ENCODE results near the gene SALL3. TPM values are rescaled to one million over a fixed set of nuclear protein-coding genes. Genes with fewer than 3 reads are reported as not detected.

SALL3 gene
- total RNA-seq, 1 donor from 2014 or later: 7.4 TPM

DNA sequence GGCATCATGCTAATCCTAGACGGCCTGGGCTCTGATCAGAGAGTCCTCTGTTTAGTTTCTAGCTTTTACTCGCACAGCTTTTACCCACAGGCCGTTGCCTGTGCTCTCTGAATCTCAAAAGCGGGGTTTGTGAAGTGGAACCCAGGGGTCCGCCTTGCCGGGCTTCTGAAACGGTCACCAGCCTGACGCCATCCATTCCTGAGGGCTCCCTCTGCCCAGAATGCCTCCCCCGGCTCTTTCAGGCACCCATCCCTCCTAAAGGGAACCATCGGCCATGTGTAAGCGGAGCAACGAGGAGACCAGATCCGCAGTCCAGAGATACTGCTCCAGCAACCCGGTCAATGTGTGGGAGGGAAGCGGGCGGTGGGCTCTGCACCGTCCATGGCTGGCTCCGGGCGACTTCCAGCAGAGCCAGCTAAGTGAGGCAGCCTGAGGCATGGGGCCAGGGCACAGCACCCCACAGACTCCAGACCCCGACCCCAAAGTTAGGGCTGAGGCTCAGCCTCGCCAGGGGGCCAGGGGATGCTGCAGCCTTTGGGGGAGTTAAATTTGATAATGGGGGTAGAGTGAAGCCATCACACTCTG, 28.8 kb downstream of the SALL3 start:
- H3K9me3 ChIP-seq: no peaks in the 10 kb centered on the region
- no peaks in the 10 kb centered on the region for H3K4me1 ChIP-seq
- no peak overlapping the region for H3K4me3 ChIP-seq
- no peak for TF ChIP-seq POLR2AphosphoS5 (IDR thresholded peaks at IDR 0.05; ENCODE audit: insufficient read depth in 1 of 2, low read depth in 1 of 2)
- TF ChIP-seq, protein P1, sequence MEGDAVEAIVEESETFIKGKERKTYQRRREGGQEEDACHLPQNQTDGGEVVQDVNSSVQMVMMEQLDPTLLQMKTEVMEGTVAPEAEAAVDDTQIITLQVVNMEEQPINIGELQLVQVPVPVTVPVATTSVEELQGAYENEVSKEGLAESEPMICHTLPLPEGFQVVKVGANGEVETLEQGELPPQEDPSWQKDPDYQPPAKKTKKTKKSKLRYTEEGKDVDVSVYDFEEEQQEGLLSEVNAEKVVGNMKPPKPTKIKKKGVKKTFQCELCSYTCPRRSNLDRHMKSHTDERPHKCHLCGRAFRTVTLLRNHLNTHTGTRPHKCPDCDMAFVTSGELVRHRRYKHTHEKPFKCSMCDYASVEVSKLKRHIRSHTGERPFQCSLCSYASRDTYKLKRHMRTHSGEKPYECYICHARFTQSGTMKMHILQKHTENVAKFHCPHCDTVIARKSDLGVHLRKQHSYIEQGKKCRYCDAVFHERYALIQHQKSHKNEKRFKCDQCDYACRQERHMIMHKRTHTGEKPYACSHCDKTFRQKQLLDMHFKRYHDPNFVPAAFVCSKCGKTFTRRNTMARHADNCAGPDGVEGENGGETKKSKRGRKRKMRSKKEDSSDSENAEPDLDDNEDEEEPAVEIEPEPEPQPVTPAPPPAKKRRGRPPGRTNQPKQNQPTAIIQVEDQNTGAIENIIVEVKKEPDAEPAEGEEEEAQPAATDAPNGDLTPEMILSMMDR (IDR thresholded peaks at IDR 0.05): no peak
- no peak for TF ChIP-seq POLR2A (IDR thresholded peaks at IDR 0.05)
- intact Hi-C loops (cut with DNase I): no loop called here
- no peak overlapping the region for H3K27ac ChIP-seq
- H3K27me3 ChIP-seq: no peaks in the 10 kb centered on the region
- no peaks in the 10 kb centered on the region for H3K36me3 ChIP-seq
- DNase-seq (ENCODE audit: extremely low spot score in 2 of 2): no peak

DNA sequence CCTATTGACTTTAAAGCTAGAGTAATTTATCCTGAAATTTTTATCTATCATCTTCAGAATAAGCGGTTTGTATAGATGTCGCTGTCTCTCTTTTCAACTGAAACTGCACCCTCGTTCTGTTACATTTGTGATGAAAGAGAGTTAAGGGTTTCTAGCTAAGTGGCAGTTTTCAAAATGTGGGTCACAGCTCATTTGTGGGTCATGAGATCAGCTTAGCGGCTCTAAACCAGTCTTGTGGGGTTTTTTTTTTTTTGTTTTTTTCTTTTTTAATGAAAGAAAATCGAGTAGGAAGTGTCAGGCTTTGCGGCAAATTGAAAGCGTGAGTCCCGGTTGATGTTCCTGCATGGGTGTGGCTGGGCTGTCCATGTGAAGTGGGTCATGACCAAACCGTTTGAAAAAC, 31.2 kb downstream of the SALL3 start:
- no peak overlapping the region for H3K27ac ChIP-seq
- intact Hi-C loops (cut with DNase I): no loop called here
- DNase-seq (ENCODE audit: extremely low spot score in 2 of 2): no peak
- H3K4me1 ChIP-seq: no peaks in the 10 kb centered on the region
- no peaks in the 10 kb centered on the region for H3K9me3 ChIP-seq
- TF ChIP-seq POLR2AphosphoS5 (IDR thresholded peaks at IDR 0.05; ENCODE audit: insufficient read depth in 1 of 2, low read depth in 1 of 2): no peak
- TF ChIP-seq, protein P1 (IDR thresholded peaks at IDR 0.05): no peak
- TF ChIP-seq POLR2A (IDR thresholded peaks at IDR 0.05): no peak
- no peaks in the 10 kb centered on the region for H3K36me3 ChIP-seq
- no peaks in the 10 kb centered on the region for H3K27me3 ChIP-seq
- no peak overlapping the region for H3K4me3 ChIP-seq

DNA sequence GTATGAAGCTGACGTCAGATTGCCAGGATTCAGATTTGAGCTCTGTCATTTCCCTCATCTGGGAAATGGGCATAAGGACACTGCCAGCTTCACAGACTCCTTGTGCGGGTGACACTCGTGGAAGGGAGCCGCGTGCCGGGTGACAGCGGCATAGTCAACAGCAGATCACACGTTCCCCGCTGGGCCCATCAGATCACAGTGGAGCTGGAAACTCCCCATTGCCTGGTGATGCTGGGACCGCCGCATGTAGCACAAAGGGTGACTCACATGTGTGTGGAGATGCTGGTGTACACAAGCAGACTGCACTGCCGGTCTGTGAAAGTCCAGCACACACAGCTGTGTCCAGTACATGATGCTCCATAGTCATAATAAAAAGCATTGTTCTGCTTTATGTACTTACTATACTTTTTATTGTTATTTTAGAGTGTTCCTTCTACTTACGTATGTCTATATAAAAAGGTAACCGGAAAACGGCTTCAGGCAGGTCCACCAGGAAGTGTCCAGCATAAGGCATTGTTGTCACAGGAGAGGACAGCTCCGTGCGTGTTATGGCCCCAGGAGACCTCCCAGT, 31.8 kb downstream of the SALL3 start:
- H3K4me3 ChIP-seq: no peak overlapping the region
- no peaks in the 10 kb centered on the region for H3K27me3 ChIP-seq
- no peaks in the 10 kb centered on the region for H3K36me3 ChIP-seq
- no peak overlapping the region for H3K27ac ChIP-seq
- H3K9me3 ChIP-seq: no peaks in the 10 kb centered on the region
- no peaks in the 10 kb centered on the region for H3K4me1 ChIP-seq
- DNase-seq (ENCODE audit: extremely low spot score in 2 of 2): no peak
- intact Hi-C loops (cut with DNase I): no loop called here
- TF ChIP-seq POLR2A (IDR thresholded peaks at IDR 0.05) (no peak), POLR2AphosphoS5 (IDR thresholded peaks at IDR 0.05; ENCODE audit: insufficient read depth in 1 of 2, low read depth in 1 of 2) (no peak)

DNA sequence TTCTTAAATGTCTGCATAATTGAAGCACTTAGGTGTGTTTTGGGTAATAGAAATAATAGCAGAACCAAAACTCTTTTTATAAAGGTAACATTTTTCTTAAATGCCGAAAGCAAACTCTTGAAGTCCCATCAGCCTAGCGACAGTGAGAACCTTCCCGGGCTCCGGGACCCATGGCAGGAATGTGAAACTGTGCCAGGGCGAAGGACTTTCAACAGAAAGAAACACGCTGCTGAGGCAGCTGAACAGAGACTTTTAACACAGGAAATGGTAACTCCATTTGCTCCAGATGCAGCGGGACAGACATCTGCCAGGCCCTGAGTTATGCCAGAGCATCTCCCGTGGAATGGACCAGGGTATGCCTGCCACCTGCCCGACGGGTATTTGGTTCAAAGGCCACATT, 34.3 kb downstream of the SALL3 start:
- H3K9me3 ChIP-seq: no peaks in the 10 kb centered on the region
- no peaks in the 10 kb centered on the region for H3K27me3 ChIP-seq
- DNase-seq (ENCODE audit: extremely low spot score in 2 of 2): no peak
- H3K36me3 ChIP-seq: no peaks in the 10 kb centered on the region
- H3K4me1 ChIP-seq: no peaks in the 10 kb centered on the region
- TF ChIP-seq POLR2AphosphoS5 (IDR thresholded peaks at IDR 0.05; ENCODE audit: insufficient read depth in 1 of 2, low read depth in 1 of 2) (no peak), POLR2A (IDR thresholded peaks at IDR 0.05) (no peak)
- TF ChIP-seq, protein P1 (IDR thresholded peaks at IDR 0.05): no peak
- intact Hi-C loops (cut with DNase I): no loop called here
- no peak overlapping the region for H3K4me3 ChIP-seq
- H3K27ac ChIP-seq: no peak overlapping the region

DNA sequence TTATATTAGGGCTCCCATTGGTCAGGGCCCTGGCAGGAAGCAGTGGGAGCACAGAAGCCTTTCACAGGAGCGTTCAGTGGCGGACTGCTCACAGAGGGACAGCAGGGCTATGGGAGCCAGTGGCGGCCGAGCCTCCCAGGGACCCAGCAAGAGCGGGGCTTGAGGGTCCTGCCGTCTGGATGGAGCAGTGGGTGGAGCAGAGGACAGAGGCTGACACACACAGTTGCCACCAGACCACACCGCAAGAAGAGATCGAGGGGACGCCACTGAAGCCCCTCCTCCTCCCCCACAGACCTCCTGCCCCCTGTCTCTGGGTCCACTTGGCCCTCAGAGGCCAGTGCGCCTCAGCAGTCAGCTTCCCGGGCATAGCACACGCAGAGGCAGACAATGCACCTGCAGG, 39.3 kb downstream of the SALL3 start:
- Histone ChIP-seq H3K9me3 (no peaks in the 10 kb centered on the region), H3K4me1 (no peaks in the 10 kb centered on the region), H3K27ac (no peak overlapping the region), H3K4me3 (no peak overlapping the region), H3K36me3 (no peaks in the 10 kb centered on the region), H3K27me3 (no peaks in the 10 kb centered on the region)
- intact Hi-C loops (cut with DNase I): no loop called here
- TF ChIP-seq POLR2AphosphoS5 (IDR thresholded peaks at IDR 0.05; ENCODE audit: insufficient read depth in 1 of 2, low read depth in 1 of 2): no peak
- TF ChIP-seq, protein P1 (IDR thresholded peaks at IDR 0.05): no peak
- no peak for TF ChIP-seq POLR2A (IDR thresholded peaks at IDR 0.05)
- DNase-seq (ENCODE audit: extremely low spot score in 2 of 2): no peak

Data from vagina (tissue), 2 donors.